IMR-90 (cell line): ENCODE data around the gene RHBDD1.

Source experiments
- BHLHE40 ChIP-seq: fragments of 150-350 bp; IDR thresholded peaks from 2 replicates; pipeline ENCODE4 v1.6.1; 2016; ENCODE audit warnings: mild to moderate bottlenecking, low read depth, low read length
- FOS ChIP-seq: fragments of 150-350 bp; IDR thresholded peaks from 2 replicates; pipeline ENCODE4 v1.6.1; 2016; ENCODE audit warnings: low read depth, low read length
- MAFK ChIP-seq: IDR thresholded peaks from 2 replicates; pipeline ENCODE4 v1.6.1; 2012; ENCODE audit warnings: low read depth, low read length, improper control_type of control experiment
- MAZ ChIP-seq: IDR thresholded peaks from 2 replicates; pipeline ENCODE4 v1.6.1; 2012; ENCODE audit warnings: low read depth, mild to moderate bottlenecking, low read length, improper control_type of control experiment, moderate library complexity, borderline replicate concordance
- RCOR1 ChIP-seq: IDR thresholded peaks from 2 replicates; pipeline ENCODE4 v1.6.1; 2012; ENCODE audit warnings: mild to moderate bottlenecking, low read length, improper control_type of control experiment; ENCODE audit not compliant: insufficient replicate concordance
- RFX5 ChIP-seq: IDR thresholded peaks from 2 replicates; pipeline ENCODE4 v1.8.0; 2012; ENCODE audit warnings: low read depth, mild to moderate bottlenecking, low read length, moderate library complexity
- SMC3 ChIP-seq: fragments of 150-350 bp; IDR thresholded peaks from 2 replicates; pipeline ENCODE4 v1.6.1; 2016; ENCODE audit warnings: low read depth, mild to moderate bottlenecking, antibody characterized with exemption, low read length, moderate library complexity
- TF ChIP-seq, protein P1 (sequence below): conservative IDR thresholded peaks from 2 replicates; pipeline ENCODE4 v1.5.1; 2012; ENCODE audit warnings: mild to moderate bottlenecking, low read depth, low read length, improper control_type of control experiment
- TF ChIP-seq, protein P2 (sequence below): fragments of 150-350 bp; IDR thresholded peaks from 2 replicates; pipeline ENCODE4 v1.6.1; 2017; ENCODE audit warnings: mild to moderate bottlenecking, antibody characterized with exemption, low read length, low read depth
- TF ChIP-seq, protein P3 (sequence below): fragments of 150-350 bp; IDR thresholded peaks from 2 replicates; pipeline ENCODE4 v1.6.1; 2016; ENCODE audit warnings: low read depth, mild to moderate bottlenecking, low read length, moderate library complexity, borderline replicate concordance

DNA sequence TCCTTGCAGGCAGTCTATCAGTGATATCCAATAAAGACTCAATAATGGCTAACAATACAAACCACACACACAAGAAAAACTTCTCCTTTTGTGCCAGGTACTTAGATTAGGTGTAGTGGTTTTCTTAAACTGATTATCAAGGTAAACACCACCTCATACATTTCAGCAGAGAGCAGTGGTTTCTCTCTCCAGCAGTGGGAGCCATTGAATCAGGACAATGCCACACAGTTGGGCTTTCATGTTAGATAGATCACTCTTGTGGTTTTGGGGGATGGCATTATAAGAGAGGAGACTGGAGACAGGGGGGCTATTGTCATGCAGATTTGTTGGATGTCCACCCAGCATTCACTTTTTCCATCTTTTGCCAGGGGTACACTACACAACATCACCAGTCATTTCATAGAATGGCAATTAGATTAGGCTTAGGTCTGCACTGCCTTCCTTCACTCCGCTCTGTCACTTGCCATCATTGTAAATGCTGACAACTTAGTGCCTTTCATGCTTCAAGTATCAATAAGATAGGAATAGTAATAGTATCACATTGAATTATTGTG, 22.6 kb upstream of the RHBDD1 start:
- TF ChIP-seq, protein P1, sequence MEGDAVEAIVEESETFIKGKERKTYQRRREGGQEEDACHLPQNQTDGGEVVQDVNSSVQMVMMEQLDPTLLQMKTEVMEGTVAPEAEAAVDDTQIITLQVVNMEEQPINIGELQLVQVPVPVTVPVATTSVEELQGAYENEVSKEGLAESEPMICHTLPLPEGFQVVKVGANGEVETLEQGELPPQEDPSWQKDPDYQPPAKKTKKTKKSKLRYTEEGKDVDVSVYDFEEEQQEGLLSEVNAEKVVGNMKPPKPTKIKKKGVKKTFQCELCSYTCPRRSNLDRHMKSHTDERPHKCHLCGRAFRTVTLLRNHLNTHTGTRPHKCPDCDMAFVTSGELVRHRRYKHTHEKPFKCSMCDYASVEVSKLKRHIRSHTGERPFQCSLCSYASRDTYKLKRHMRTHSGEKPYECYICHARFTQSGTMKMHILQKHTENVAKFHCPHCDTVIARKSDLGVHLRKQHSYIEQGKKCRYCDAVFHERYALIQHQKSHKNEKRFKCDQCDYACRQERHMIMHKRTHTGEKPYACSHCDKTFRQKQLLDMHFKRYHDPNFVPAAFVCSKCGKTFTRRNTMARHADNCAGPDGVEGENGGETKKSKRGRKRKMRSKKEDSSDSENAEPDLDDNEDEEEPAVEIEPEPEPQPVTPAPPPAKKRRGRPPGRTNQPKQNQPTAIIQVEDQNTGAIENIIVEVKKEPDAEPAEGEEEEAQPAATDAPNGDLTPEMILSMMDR, result peak; percentile 49
- TF ChIP-seq, protein P2, sequence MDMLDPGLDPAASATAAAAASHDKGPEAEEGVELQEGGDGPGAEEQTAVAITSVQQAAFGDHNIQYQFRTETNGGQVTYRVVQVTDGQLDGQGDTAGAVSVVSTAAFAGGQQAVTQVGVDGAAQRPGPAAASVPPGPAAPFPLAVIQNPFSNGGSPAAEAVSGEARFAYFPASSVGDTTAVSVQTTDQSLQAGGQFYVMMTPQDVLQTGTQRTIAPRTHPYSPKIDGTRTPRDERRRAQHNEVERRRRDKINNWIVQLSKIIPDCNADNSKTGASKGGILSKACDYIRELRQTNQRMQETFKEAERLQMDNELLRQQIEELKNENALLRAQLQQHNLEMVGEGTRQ, result no peak
- TF ChIP-seq MAZ (no peak), BHLHE40 (no peak), MAFK (no peak), RFX5 (no peak), FOS (no peak), SMC3 (peak; percentile 47), RCOR1 (no peak)
- TF ChIP-seq, protein P3, sequence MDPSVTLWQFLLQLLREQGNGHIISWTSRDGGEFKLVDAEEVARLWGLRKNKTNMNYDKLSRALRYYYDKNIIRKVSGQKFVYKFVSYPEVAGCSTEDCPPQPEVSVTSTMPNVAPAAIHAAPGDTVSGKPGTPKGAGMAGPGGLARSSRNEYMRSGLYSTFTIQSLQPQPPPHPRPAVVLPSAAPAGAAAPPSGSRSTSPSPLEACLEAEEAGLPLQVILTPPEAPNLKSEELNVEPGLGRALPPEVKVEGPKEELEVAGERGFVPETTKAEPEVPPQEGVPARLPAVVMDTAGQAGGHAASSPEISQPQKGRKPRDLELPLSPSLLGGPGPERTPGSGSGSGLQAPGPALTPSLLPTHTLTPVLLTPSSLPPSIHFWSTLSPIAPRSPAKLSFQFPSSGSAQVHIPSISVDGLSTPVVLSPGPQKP, result no peak
